Measurements from ENCODE around the gene PRSS48.

The PRSS48 gene

GRCh38 chr4:151291485-151291884 lies 14.5 kb downstream of the PRSS48 start:
- DNase-seq (ENCODE audit: low read depth): no peak
- H3K4me3 ChIP-seq (ENCODE audit: low read depth, low read length): no peak overlapping the region
- TF ChIP-seq CTCF (IDR thresholded peaks at IDR 0.05; ENCODE audit: insufficient read depth, low read depth, low read length, missing control alignments): no peak

GRCh38 chr4:151292038-151292437 lies 15.1 kb downstream of the PRSS48 start:
- no peak for DNase-seq (ENCODE audit: low read depth)
- H3K4me3 ChIP-seq (ENCODE audit: low read depth, low read length): no peak overlapping the region
- no peak for TF ChIP-seq CTCF (IDR thresholded peaks at IDR 0.05; ENCODE audit: insufficient read depth, low read depth, low read length, missing control alignments)

- TF ChIP-seq CTCF (IDR thresholded peaks at IDR 0.05; ENCODE audit: insufficient read depth, low read depth, low read length, missing control alignments): no peak
- no peak overlapping the region for H3K4me3 ChIP-seq (ENCODE audit: low read depth, low read length)
- no peak for DNase-seq (ENCODE audit: low read depth)
These were observed 18.0 kb downstream of the PRSS48 start for GRCh38 chr4:151294833-151295496.

GRCh38 chr4:151296227-151296626 lies 19.3 kb downstream of the PRSS48 start:
- no peak overlapping the region for H3K4me3 ChIP-seq (ENCODE audit: low read depth, low read length)
- DNase-seq (ENCODE audit: low read depth): no peak
- no peak for TF ChIP-seq CTCF (IDR thresholded peaks at IDR 0.05; ENCODE audit: insufficient read depth, low read depth, low read length, missing control alignments)

GRCh38 chr4:151297170-151297569 lies 20.2 kb downstream of the PRSS48 start:
- H3K4me3 ChIP-seq (ENCODE audit: low read depth, low read length): no peak overlapping the region
- no peak for TF ChIP-seq CTCF (IDR thresholded peaks at IDR 0.05; ENCODE audit: insufficient read depth, low read depth, low read length, missing control alignments)
- DNase-seq (ENCODE audit: low read depth): no peak

GRCh38 chr4:151302432-151302831 lies 25.5 kb downstream of the PRSS48 start:
- DNase-seq (ENCODE audit: low read depth): no peak
- TF ChIP-seq CTCF (IDR thresholded peaks at IDR 0.05; ENCODE audit: insufficient read depth, low read depth, low read length, missing control alignments): no peak
- H3K4me3 ChIP-seq (ENCODE audit: low read depth, low read length): no peak overlapping the region

- DNase-seq (ENCODE audit: low read depth): no peak
- TF ChIP-seq CTCF (IDR thresholded peaks at IDR 0.05; ENCODE audit: insufficient read depth, low read depth, low read length, missing control alignments): no peak
- no peak overlapping the region for H3K4me3 ChIP-seq (ENCODE audit: low read depth, low read length)
These were observed 27.3 kb downstream of the PRSS48 start for GRCh38 chr4:151304226-151304625.

Data from GM12865 (cell line).